Measurements from ENCODE around the gene ATG16L2. TPM values are rescaled to one million over a fixed set of nuclear protein-coding genes. Genes with fewer than 3 reads are reported as not detected.

ATG16L2 gene
- total RNA-seq, 2 experiments from 2014 or later = 58.3 to 61.6 TPM

- H3K27me3 Mint-ChIP-seq = no peaks in the 10 kb centered on the region
- no peaks in the 10 kb centered on the region for H3K9me3 Mint-ChIP-seq
- no peaks in the 10 kb centered on the region for H3K27me3 ChIP-seq (ENCODE audit: control insufficient read depth in 1 of 2, insufficient read depth in 2 of 2, low read length in 2 of 2)
- peak overlapping the region; percentile 84 for H3K27ac Mint-ChIP-seq
- H3K27ac ChIP-seq (ENCODE audit: low read depth in 1 of 2, low read length in 2 of 2) = no peak overlapping the region
- no peak for ATAC-seq (ENCODE audit: poor library complexity)
- CTCF ChIA-PET = interaction anchor here (1.2 kb wide), 1 partner anchor 312 kb away, joined by 3 read pairs; the partner anchor contains the start of gene FCHSD2
- intact Hi-C loops (cut with DNase I, micrococcal nuclease) = loop anchor here (5.0 kb wide), 1 partner anchor 412 kb away; no protein-coding TSS in a partner anchor
- TF ChIP-seq CTCF (IDR thresholded peaks at IDR 0.05) = no peak
- H3K4me1 ChIP-seq (ENCODE audit: insufficient read depth, low read length) = peaks cover 20% of the 10 kb centered on the region
- peaks cover 47% of the 10 kb centered on the region for H3K36me3 Mint-ChIP-seq (ENCODE audit: low read depth)
- DNase-seq = no peak
- no peaks in the 10 kb centered on the region for H3K9me3 ChIP-seq (ENCODE audit: control insufficient read depth in 1 of 2, insufficient read depth in 1 of 2, low read length in 2 of 2)
- H3K4me3 ChIP-seq (ENCODE audit: low read length) = no peak overlapping the region
- POLR2A ChIA-PET = interaction anchor here (1.1 kb wide), 1 partner anchor 348 kb away, joined by 3 read pairs; no protein-coding TSS in a partner anchor
- H3K36me3 ChIP-seq (ENCODE audit: insufficient read depth, low read length) = peaks cover 42% of the 10 kb centered on the region
- H3K4me1 Mint-ChIP-seq (ENCODE audit: low read depth) = peaks cover 13% of the 10 kb centered on the region
- H3K4me3 Mint-ChIP-seq = no peak overlapping the region
Measured at GRCh38 chr11:72829884-72830533, 15.8 kb downstream of the ATG16L2 start.

GRCh38 chr11:72831521-72832300 is 17.5 kb downstream of the ATG16L2 start:
- Histone ChIP-seq H3K27me3 (ENCODE audit: control insufficient read depth in 1 of 2, insufficient read depth in 2 of 2, low read length in 2 of 2) (no peaks in the 10 kb centered on the region), H3K4me1 (ENCODE audit: insufficient read depth, low read length) (peaks cover 15% of the 10 kb centered on the region), H3K9me3 (ENCODE audit: control insufficient read depth in 1 of 2, insufficient read depth in 1 of 2, low read length in 2 of 2) (no peaks in the 10 kb centered on the region), H3K4me3 (ENCODE audit: low read length) (no peak overlapping the region), H3K36me3 (ENCODE audit: insufficient read depth, low read length) (peaks cover 30% of the 10 kb centered on the region), H3K27ac (ENCODE audit: low read depth in 1 of 2, low read length in 2 of 2) (peak overlapping the region in 1 of 2 donors; percentile 31)
- intact Hi-C loops (cut with DNase I, micrococcal nuclease) = loop anchor here (1.0 to 5.0 kb wide), 2 partner anchors 347 to 411 kb away; no protein-coding TSS in a partner anchor
- ATAC-seq (ENCODE audit: poor library complexity) = peak; percentile 80
- POLR2A ChIA-PET = interaction anchor here (0.7 to 2.7 kb wide), 6 partner anchors 16 to 346 kb away, joined by 3 to 8 read pairs (median 4); partner anchors contain the start of gene FCHSD2
- CTCF ChIA-PET = interaction anchor here (0.5 to 2.3 kb wide), 12 partner anchors 9 to 411 kb away, joined by 3 to 23 read pairs (median 5); no protein-coding TSS in a partner anchor
- peaks cover 46% of the 10 kb centered on the region for H3K36me3 Mint-ChIP-seq (ENCODE audit: low read depth)
- H3K27me3 Mint-ChIP-seq = no peaks in the 10 kb centered on the region
- DNase-seq = peak; percentile 27 to 75 (median 49)
- no peak overlapping the region for H3K4me3 Mint-ChIP-seq
- H3K4me1 Mint-ChIP-seq (ENCODE audit: low read depth) = peaks cover 13% of the 10 kb centered on the region
- no peaks in the 10 kb centered on the region for H3K9me3 Mint-ChIP-seq
- peak overlapping the region; percentile 79 for H3K27ac Mint-ChIP-seq
- peak; percentile 81 for TF ChIP-seq CTCF (IDR thresholded peaks at IDR 0.05)

- Mint-ChIP-seq H3K9me3 (no peaks in the 10 kb centered on the region), H3K4me1 (ENCODE audit: low read depth) (peaks cover 8% of the 10 kb centered on the region), H3K4me3 (no peak overlapping the region), H3K36me3 (ENCODE audit: low read depth) (peaks cover 38% of the 10 kb centered on the region), H3K27me3 (no peaks in the 10 kb centered on the region), H3K27ac (peak overlapping the region; percentile 79)
- ChIA-PET CTCF (interaction anchor here (0.9 to 2.3 kb wide), 8 partner anchors 8 to 410 kb away, joined by 4 to 23 read pairs (median 7); no protein-coding TSS in a partner anchor), POLR2A (interaction anchor here (0.7 to 2.7 kb wide), 5 partner anchors 17 to 345 kb away, joined by 3 to 8 read pairs (median 4); partner anchors contain the start of gene FCHSD2)
- intact Hi-C loops (cut with DNase I, micrococcal nuclease) = loop anchor here (5.0 kb wide), 1 partner anchor 410 kb away; no protein-coding TSS in a partner anchor
- H3K4me1 ChIP-seq (ENCODE audit: insufficient read depth, low read length) = peaks cover 8% of the 10 kb centered on the region
- H3K27ac ChIP-seq (ENCODE audit: low read depth in 1 of 2, low read length in 2 of 2) = no peak overlapping the region
- DNase-seq (no peak), ATAC-seq (ENCODE audit: poor library complexity) (no peak)
- H3K4me3 ChIP-seq (ENCODE audit: low read length) = no peak overlapping the region
- H3K9me3 ChIP-seq (ENCODE audit: control insufficient read depth in 1 of 2, insufficient read depth in 1 of 2, low read length in 2 of 2) = no peaks in the 10 kb centered on the region
- H3K27me3 ChIP-seq (ENCODE audit: control insufficient read depth in 1 of 2, insufficient read depth in 2 of 2, low read length in 2 of 2) = no peaks in the 10 kb centered on the region
- no peak for TF ChIP-seq CTCF (IDR thresholded peaks at IDR 0.05)
- peaks cover 31% of the 10 kb centered on the region for H3K36me3 ChIP-seq (ENCODE audit: insufficient read depth, low read length)
Measured at GRCh38 chr11:72832301-72833082, 18.3 kb downstream of the ATG16L2 start.
